Measurements from ENCODE around the gene HDGFL1.
A peak's percentile ranks its signal among the peaks of the same experiment; 100 is the strongest.

HDGFL1 gene

GRCh38 chr6:22556266-22556665 is 13.1 kb upstream of the HDGFL1 start:
- no peaks in the 10 kb centered on the region for H3K36me3 ChIP-seq
- no peak overlapping the region for H3K27ac ChIP-seq
- H3K9me3 ChIP-seq = no peaks in the 10 kb centered on the region
- H4K20me1 ChIP-seq = no peaks in the 10 kb centered on the region
- no peaks in the 10 kb centered on the region for H3K4me1 ChIP-seq
- no peaks in the 10 kb centered on the region for H3K27me3 ChIP-seq
- TF ChIP-seq Cebpa-rat (IDR thresholded peaks at IDR 0.05) = no peak
- H3K4me2 ChIP-seq = no peak overlapping the region
- no peak overlapping the region for H3K9ac ChIP-seq
- no peak overlapping the region for H3K4me3 ChIP-seq

- Histone ChIP-seq H3K27me3 (no peaks in the 10 kb centered on the region), H3K9ac (no peak overlapping the region), H3K4me1 (no peaks in the 10 kb centered on the region), H4K20me1 (no peaks in the 10 kb centered on the region), H3K4me3 (no peak overlapping the region), H3K9me3 (no peaks in the 10 kb centered on the region), H3K27ac (no peak overlapping the region), H3K4me2 (no peak overlapping the region), H3K36me3 (no peaks in the 10 kb centered on the region)
- TF ChIP-seq Cebpa-rat (IDR thresholded peaks at IDR 0.05) = no peak
Measured at GRCh38 chr6:22557007-22557406, 12.4 kb upstream of the HDGFL1 start.

- no peak overlapping the region for H3K27ac ChIP-seq
- H3K27me3 ChIP-seq = no peaks in the 10 kb centered on the region
- TF ChIP-seq Cebpa-rat (IDR thresholded peaks at IDR 0.05) = no peak
- no peaks in the 10 kb centered on the region for H3K4me1 ChIP-seq
- no peak overlapping the region for H3K4me3 ChIP-seq
- H3K4me2 ChIP-seq = no peak overlapping the region
- no peak overlapping the region for H3K9ac ChIP-seq
- H4K20me1 ChIP-seq = no peaks in the 10 kb centered on the region
- H3K9me3 ChIP-seq = no peaks in the 10 kb centered on the region
- H3K36me3 ChIP-seq = no peaks in the 10 kb centered on the region
Measured at GRCh38 chr6:22558288-22558882, 11.0 kb upstream of the HDGFL1 start.

DNA sequence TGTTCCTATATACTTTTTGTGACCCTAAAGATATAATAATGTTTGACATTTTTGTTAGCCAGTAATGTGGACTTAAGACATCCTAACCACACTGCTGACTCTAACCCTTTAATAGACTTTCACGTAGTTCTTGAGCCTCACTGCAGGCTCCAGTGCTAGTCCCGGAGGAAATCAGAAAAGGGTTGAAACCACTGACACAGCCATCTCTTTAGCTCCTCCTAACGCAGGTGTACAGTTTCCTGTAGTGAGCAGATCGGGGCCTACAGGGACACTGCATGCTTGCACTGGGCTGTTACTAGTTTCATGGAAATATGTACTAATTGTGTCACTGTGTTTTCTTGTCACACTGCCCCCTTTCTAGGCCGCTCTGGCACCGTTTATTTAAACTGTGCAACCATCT is 512 bp upstream of the HDGFL1 start:
- Histone ChIP-seq H3K27me3 (no peaks in the 10 kb centered on the region), H3K36me3 (0 out of 2 replicates have a peak, but pooled peaks cover 7% of the 10 kb centered on the region), H3K4me3 (no peak overlapping the region), H4K20me1 (no peaks in the 10 kb centered on the region), H3K4me2 (peak overlapping the region; percentile 34; the same call in 1 of the 2 replicates), H3K9ac (no peak overlapping the region), H3K4me1 (peaks cover 6% of the 10 kb centered on the region), H3K27ac (no peak overlapping the region), H3K9me3 (peaks cover 18% of the 10 kb centered on the region)
- no peak for TF ChIP-seq Cebpa-rat (IDR thresholded peaks at IDR 0.05)

- no peak for TF ChIP-seq Cebpa-rat (IDR thresholded peaks at IDR 0.05)
- Histone ChIP-seq H3K36me3 (0 out of 2 replicates have a peak, but pooled peaks cover 7% of the 10 kb centered on the region), H3K4me2 (no peak overlapping the region), H3K27me3 (no peaks in the 10 kb centered on the region), H3K4me3 (0 out of 2 replicates have a peak overlapping the region, but pooled peaks have one; percentile 11), H3K9me3 (peaks cover 18% of the 10 kb centered on the region), H3K9ac (no peak overlapping the region), H3K4me1 (peaks cover 6% of the 10 kb centered on the region), H4K20me1 (no peaks in the 10 kb centered on the region), H3K27ac (no peak overlapping the region)
Measured at GRCh38 chr6:22570185-22570551, 802 bp downstream of the HDGFL1 start.

GRCh38 chr6:22575190-22575589 is 5.8 kb downstream of the HDGFL1 start:
- H3K27ac ChIP-seq = no peak overlapping the region
- TF ChIP-seq Cebpa-rat (IDR thresholded peaks at IDR 0.05) = no peak
- no peaks in the 10 kb centered on the region for H3K27me3 ChIP-seq
- no peaks in the 10 kb centered on the region for H3K36me3 ChIP-seq
- H3K9me3 ChIP-seq = peaks cover 6% of the 10 kb centered on the region
- H3K4me1 ChIP-seq = no peaks in the 10 kb centered on the region
- H3K4me3 ChIP-seq = no peak overlapping the region
- H3K4me2 ChIP-seq = no peak overlapping the region
- H4K20me1 ChIP-seq = no peaks in the 10 kb centered on the region
- H3K9ac ChIP-seq = no peak overlapping the region

GRCh38 chr6:22579439-22579838 is 10.1 kb downstream of the HDGFL1 start:
- no peak for TF ChIP-seq Cebpa-rat (IDR thresholded peaks at IDR 0.05)
- H3K9me3 ChIP-seq = no peaks in the 10 kb centered on the region
- no peaks in the 10 kb centered on the region for H4K20me1 ChIP-seq
- no peak overlapping the region for H3K4me3 ChIP-seq
- no peak overlapping the region for H3K9ac ChIP-seq
- no peaks in the 10 kb centered on the region for H3K36me3 ChIP-seq
- H3K4me1 ChIP-seq = no peaks in the 10 kb centered on the region
- H3K27ac ChIP-seq = no peak overlapping the region
- no peak overlapping the region for H3K4me2 ChIP-seq
- no peaks in the 10 kb centered on the region for H3K27me3 ChIP-seq

DNA sequence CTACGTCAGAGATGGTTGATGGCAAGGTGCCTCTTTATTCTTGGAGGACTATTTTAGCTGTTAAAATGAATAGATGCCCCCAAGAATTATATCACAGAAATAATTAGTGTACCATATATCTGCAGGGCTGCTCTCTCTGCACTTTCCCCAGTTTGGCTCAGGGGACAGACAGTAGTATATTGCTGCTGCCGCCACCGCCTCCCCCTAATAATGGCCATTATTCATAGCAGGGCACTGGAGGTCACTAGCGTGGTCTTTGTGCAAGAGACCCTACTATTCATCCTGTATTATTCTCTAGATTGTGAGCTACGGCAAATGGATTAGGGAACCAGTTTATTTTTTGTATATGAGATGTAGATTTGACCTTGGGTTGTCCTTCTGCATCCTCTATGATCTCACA is 11.0 kb downstream of the HDGFL1 start:
- TF ChIP-seq Cebpa-rat (IDR thresholded peaks at IDR 0.05) = no peak
- Histone ChIP-seq H3K27ac (no peak overlapping the region), H3K36me3 (no peaks in the 10 kb centered on the region), H3K9me3 (no peaks in the 10 kb centered on the region), H3K27me3 (no peaks in the 10 kb centered on the region), H3K4me2 (no peak overlapping the region), H3K4me1 (no peaks in the 10 kb centered on the region), H3K4me3 (no peak overlapping the region), H4K20me1 (no peaks in the 10 kb centered on the region), H3K9ac (no peak overlapping the region)

DNA sequence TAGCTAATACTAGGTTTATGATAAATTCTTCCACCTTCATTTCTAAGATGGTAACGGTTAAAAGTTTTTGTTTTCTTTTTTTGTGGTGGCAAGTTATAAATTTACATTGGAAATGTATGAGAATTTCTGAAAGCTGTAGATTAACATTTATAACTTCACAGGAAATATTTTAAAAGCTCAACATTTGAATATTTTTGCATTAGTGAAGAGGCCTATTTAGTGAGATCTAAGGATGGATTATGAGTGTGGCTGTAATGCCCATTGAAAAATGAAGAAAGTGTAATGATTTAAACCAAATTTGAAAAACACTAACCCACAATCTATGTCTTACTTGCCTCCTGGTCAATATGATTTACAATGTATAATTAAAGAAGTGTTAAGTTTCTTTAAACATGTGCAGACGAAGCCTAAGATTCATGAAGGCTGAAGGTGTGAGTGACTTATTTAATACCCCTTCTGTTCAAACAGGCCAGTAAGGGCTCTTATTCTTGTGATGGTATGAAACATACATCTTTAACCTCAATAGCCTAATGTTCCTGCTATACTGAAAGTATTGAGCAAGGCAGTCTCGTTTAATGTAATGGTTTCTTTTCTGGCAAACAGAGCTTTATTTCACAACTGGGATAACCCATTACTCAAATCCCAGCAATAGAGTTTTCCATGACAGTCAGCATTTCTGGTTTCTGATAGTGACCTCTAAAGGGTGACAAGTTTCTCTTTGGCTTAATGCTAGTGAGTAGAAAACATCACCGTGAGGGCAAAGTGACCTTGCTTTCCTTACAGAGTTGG is 13.2 kb downstream of the HDGFL1 start:
- Histone ChIP-seq H3K4me1 (no peaks in the 10 kb centered on the region), H3K27ac (no peak overlapping the region), H3K4me2 (no peak overlapping the region), H3K9ac (no peak overlapping the region), H4K20me1 (no peaks in the 10 kb centered on the region), H3K27me3 (no peaks in the 10 kb centered on the region), H3K36me3 (no peaks in the 10 kb centered on the region), H3K4me3 (no peak overlapping the region), H3K9me3 (no peaks in the 10 kb centered on the region)
- no peak for TF ChIP-seq Cebpa-rat (IDR thresholded peaks at IDR 0.05)

GRCh38 chr6:22583230-22583629 is 13.9 kb downstream of the HDGFL1 start:
- no peaks in the 10 kb centered on the region for H3K4me1 ChIP-seq
- H3K27me3 ChIP-seq = no peaks in the 10 kb centered on the region
- no peak overlapping the region for H3K4me2 ChIP-seq
- H3K9me3 ChIP-seq = no peaks in the 10 kb centered on the region
- no peak overlapping the region for H3K4me3 ChIP-seq
- no peak for TF ChIP-seq Cebpa-rat (IDR thresholded peaks at IDR 0.05)
- H3K36me3 ChIP-seq = no peaks in the 10 kb centered on the region
- H3K9ac ChIP-seq = no peak overlapping the region
- H3K27ac ChIP-seq = no peak overlapping the region
- H4K20me1 ChIP-seq = no peaks in the 10 kb centered on the region
